AG10803 (cell line): ENCODE data around the gene JCAD.

Experiments used
- DNase-seq: peaks from one replicate; pipeline ENCODE4 v3.0.0; 2010; ENCODE audit warnings: low read depth
- H3K4me3 ChIP-seq: 2 replicates; pipeline ENCODE4 v1.5.1; 2011; ENCODE audit warnings: mild to moderate bottlenecking, low read length, control low read depth
- CTCF ChIP-seq: conservative IDR thresholded peaks from 2 replicates; pipeline ENCODE4 v1.5.1; 2011; ENCODE audit warnings: mild to moderate bottlenecking, low read length, control low read depth, inconsistent platforms

The JCAD gene

GRCh38 chr10:30083934-30084333 lies 24.5 kb upstream of the JCAD start:
- no peak for TF ChIP-seq CTCF
- no peak overlapping the region for H3K4me3 ChIP-seq
- no peak for DNase-seq

- TF ChIP-seq CTCF: no peak
- H3K4me3 ChIP-seq: no peak overlapping the region
- no peak for DNase-seq
Observed at GRCh38 chr10:30081182-30081581, 21.8 kb upstream of the JCAD start.

GRCh38 chr10:30080161-30080560 lies 20.8 kb upstream of the JCAD start:
- no peak overlapping the region for H3K4me3 ChIP-seq
- TF ChIP-seq CTCF: no peak
- DNase-seq: no peak

GRCh38 chr10:30079408-30079807 lies 20.0 kb upstream of the JCAD start:
- DNase-seq: no peak
- no peak for TF ChIP-seq CTCF
- H3K4me3 ChIP-seq: no peak overlapping the region

- DNase-seq: no peak
- no peak overlapping the region for H3K4me3 ChIP-seq
- TF ChIP-seq CTCF: no peak
Observed at GRCh38 chr10:30075481-30075880, 16.1 kb upstream of the JCAD start.

- DNase-seq: no peak
- no peak overlapping the region for H3K4me3 ChIP-seq
- TF ChIP-seq CTCF: no peak
Observed at GRCh38 chr10:30074933-30075332, 15.5 kb upstream of the JCAD start.

GRCh38 chr10:30074090-30074489 lies 14.7 kb upstream of the JCAD start:
- TF ChIP-seq CTCF: no peak
- no peak for DNase-seq
- no peak overlapping the region for H3K4me3 ChIP-seq
